BE2C (cell line): ENCODE data around the gene SLC25A39.

ENCODE experiments used
- DNase-seq: peaks from one replicate; pipeline ENCODE4 v3.0.0-alpha.2; 2020
- H3K27me3 ChIP-seq: fragments of 250-450 bp; sonication (Bioruptor Pico); 2 replicates; pipeline ENCODE4 v1.5.1; 2020; ENCODE audit warnings: mild to moderate bottlenecking
- H3K36me3 ChIP-seq: fragments of 250-450 bp; sonication (Bioruptor Pico); 2 replicates; pipeline ENCODE4 v1.5.1; 2020; ENCODE audit warnings: mild to moderate bottlenecking
- H3K4me1 ChIP-seq: fragments of 250-450 bp; sonication (Bioruptor Pico); 2 replicates; pipeline ENCODE4 v1.5.1; 2020
- H3K4me3 ChIP-seq: 2 replicates; pipeline ENCODE4 v1.5.1; 2011; ENCODE audit warnings: low read depth, low read length
- H3K9me3 ChIP-seq: fragments of 250-450 bp; sonication (Bioruptor Pico); 2 replicates; pipeline ENCODE4 v1.5.1; 2020
- CTCF ChIP-seq: IDR thresholded peaks from 2 replicates; pipeline ENCODE4 v1.5.1; 2012; ENCODE audit warnings: mild to moderate bottlenecking, low read depth, low read length

The SLC25A39 gene

GRCh38 chr17:44354582-44355561 is 30.2 kb upstream of the SLC25A39 start:
- Histone ChIP-seq H3K4me3 (no peak overlapping the region), H3K27me3 (no peaks in the 10 kb centered on the region), H3K36me3 (peaks cover 15% of the 10 kb centered on the region), H3K4me1 (no peaks in the 10 kb centered on the region), H3K9me3 (no peaks in the 10 kb centered on the region)
- DNase-seq: no peak
- TF ChIP-seq CTCF: no peak

GRCh38 chr17:44353672-44354331 is 29.2 kb upstream of the SLC25A39 start:
- Histone ChIP-seq H3K36me3 (peaks cover 15% of the 10 kb centered on the region), H3K9me3 (no peaks in the 10 kb centered on the region), H3K27me3 (no peaks in the 10 kb centered on the region), H3K4me3 (no peak overlapping the region), H3K4me1 (no peaks in the 10 kb centered on the region)
- DNase-seq: no peak
- TF ChIP-seq CTCF: no peak

- H3K9me3 ChIP-seq: no peaks in the 10 kb centered on the region
- no peak for DNase-seq
- H3K4me3 ChIP-seq: no peak overlapping the region
- TF ChIP-seq CTCF: no peak
- no peaks in the 10 kb centered on the region for H3K4me1 ChIP-seq
- H3K36me3 ChIP-seq: peaks cover 15% of the 10 kb centered on the region
- no peaks in the 10 kb centered on the region for H3K27me3 ChIP-seq
Measured at GRCh38 chr17:44352828-44353671, 28.4 kb upstream of the SLC25A39 start.

- Histone ChIP-seq H3K4me1 (no peaks in the 10 kb centered on the region), H3K9me3 (no peaks in the 10 kb centered on the region), H3K4me3 (no peak overlapping the region), H3K36me3 (peaks cover 15% of the 10 kb centered on the region), H3K27me3 (no peaks in the 10 kb centered on the region)
- DNase-seq: no peak
- TF ChIP-seq CTCF: no peak
Measured at GRCh38 chr17:44351961-44352827, 27.6 kb upstream of the SLC25A39 start.

GRCh38 chr17:44351464-44351863 is 26.8 kb upstream of the SLC25A39 start:
- DNase-seq: no peak
- peaks cover 15% of the 10 kb centered on the region for H3K36me3 ChIP-seq
- H3K9me3 ChIP-seq: no peaks in the 10 kb centered on the region
- TF ChIP-seq CTCF: no peak
- H3K4me1 ChIP-seq: no peaks in the 10 kb centered on the region
- H3K27me3 ChIP-seq: no peaks in the 10 kb centered on the region
- no peak overlapping the region for H3K4me3 ChIP-seq
